Purkinje cell (primary cell): ENCODE measurements around the gene ADAMTS15. TPM values are rescaled to one million over a fixed set of nuclear protein-coding genes. Genes with fewer than 3 reads are reported as not detected.

ENCODE experiments used
- polyA plus RNA-seq: library from polyadenylated mRNA; unstranded; fragments of >200 nt; fragmentation: Nextera tagmentation; gene quantifications from 2 replicates; pipeline ENCODE4 v1.2.1, GENCODE V29; 2014

The ADAMTS15 gene, protein sequence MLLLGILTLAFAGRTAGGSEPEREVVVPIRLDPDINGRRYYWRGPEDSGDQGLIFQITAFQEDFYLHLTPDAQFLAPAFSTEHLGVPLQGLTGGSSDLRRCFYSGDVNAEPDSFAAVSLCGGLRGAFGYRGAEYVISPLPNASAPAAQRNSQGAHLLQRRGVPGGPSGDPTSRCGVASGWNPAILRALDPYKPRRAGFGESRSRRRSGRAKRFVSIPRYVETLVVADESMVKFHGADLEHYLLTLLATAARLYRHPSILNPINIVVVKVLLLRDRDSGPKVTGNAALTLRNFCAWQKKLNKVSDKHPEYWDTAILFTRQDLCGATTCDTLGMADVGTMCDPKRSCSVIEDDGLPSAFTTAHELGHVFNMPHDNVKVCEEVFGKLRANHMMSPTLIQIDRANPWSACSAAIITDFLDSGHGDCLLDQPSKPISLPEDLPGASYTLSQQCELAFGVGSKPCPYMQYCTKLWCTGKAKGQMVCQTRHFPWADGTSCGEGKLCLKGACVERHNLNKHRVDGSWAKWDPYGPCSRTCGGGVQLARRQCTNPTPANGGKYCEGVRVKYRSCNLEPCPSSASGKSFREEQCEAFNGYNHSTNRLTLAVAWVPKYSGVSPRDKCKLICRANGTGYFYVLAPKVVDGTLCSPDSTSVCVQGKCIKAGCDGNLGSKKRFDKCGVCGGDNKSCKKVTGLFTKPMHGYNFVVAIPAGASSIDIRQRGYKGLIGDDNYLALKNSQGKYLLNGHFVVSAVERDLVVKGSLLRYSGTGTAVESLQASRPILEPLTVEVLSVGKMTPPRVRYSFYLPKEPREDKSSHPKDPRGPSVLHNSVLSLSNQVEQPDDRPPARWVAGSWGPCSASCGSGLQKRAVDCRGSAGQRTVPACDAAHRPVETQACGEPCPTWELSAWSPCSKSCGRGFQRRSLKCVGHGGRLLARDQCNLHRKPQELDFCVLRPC
- 0.07 TPM in 1 of 2 replicates, not detected in the other for polyA plus RNA-seq

DNA sequence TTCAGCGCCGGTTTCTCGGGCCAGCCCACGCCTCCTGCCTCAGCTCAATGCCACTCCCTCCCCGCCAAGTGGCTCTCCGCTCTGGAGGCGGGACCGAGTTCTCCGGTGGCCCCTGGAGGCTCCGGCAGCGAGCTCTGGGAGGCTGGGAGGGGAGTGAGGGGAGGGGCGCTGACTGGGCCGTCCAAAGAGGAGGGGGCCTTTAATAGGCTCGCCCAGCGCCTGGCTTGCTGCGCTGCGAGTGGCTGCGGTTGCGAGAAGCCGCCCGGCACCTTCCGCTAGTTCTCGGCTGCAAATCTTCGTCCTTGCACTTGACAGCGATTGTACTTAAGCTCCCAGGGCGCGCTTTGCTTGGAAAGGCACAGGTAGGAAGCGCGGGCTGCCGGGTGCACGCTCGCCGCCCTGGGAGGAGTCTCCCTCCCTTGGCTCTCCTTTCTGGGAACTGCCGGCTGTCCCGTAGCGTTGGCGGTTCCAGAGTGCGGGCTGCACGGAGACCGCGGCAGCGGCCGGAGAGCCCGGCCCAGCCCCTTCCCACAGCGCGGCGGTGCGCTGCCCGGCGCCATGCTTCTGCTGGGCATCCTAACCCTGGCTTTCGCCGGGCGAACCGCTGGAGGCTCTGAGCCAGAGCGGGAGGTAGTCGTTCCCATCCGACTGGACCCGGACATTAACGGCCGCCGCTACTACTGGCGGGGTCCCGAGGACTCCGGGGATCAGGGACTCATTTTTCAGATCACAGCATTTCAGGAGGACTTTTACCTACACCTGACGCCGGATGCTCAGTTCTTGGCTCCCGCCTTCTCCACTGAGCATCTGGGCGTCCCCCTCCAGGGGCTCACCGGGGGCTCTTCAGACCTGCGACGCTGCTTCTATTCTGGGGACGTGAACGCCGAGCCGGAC, at the start of gene ADAMTS15:
TSS of gene ADAMTS15 (plus strand) at position 230 of the 894 bp plus-strand sequence. CDS start at position 559, 329 bp downstream.

DNA sequence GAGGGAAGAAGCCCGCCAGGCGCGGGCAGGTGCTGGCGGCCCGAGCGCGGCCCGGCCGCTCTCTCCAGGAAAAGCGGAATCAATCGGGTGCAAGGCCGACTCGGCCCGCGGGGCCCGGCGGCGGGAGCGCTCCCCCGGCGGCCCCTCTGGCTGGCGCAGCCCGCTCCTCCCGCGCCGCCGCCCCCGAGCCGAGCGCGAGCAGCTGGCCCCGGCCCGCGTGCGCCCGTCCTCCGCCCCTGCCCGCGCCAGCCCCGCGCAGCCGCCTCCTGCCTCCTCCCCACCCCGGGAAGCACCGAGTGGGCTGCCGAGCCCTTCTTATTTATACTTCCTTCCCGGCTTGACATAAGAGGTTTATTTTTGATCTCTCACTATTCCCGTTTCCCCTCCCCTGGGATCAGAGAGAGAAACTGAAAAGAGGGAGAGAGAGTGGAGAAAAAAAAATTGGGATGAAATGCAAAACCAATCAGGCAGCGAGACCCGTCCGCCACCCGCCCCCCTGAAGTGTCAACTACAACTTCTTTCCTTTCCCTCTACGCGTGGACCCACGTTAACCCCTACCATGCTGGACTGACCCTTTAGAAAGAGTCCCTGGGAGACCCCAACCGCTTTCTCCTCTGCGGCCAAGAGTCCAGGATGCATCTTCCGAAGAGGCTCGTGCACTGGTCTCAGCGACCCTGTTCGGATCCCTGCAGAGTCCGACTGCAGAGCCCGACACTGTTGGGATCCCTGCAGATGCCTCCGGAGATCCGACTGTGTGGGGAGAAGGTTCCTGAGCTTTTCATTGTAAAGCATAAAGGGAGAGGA, 19.9 kb upstream of the ADAMTS15 start, which contains the start of gene ADAMTS8:
TSS of gene ADAMTS8 (minus strand) at position 294 of the 804 bp plus-strand sequence. CDS start 323 bp downstream, outside the sequence.

Other genes starting within 250 kb of the ADAMTS15 start
- gene ZBTB44, start 133.7 kb upstream of the ADAMTS15 start, polyA plus RNA-seq: 19.1 and 30.0 TPM in 2 replicates
- gene ADAMTS8, start 20.0 kb upstream of the ADAMTS15 start, polyA plus RNA-seq: 0.24 and 3.2 TPM in 2 replicates